CD4-positive, alpha-beta T cell treated with Interleukin-15 for 4 hours (primary cell): Measurements from ENCODE around the gene C3orf22.

ENCODE experiments used
- DNase-seq: peaks from one replicate; pipeline ENCODE4 v3.0.0-alpha.2; 2020; ENCODE audit warnings: low spot score

C3orf22 gene

DNA sequence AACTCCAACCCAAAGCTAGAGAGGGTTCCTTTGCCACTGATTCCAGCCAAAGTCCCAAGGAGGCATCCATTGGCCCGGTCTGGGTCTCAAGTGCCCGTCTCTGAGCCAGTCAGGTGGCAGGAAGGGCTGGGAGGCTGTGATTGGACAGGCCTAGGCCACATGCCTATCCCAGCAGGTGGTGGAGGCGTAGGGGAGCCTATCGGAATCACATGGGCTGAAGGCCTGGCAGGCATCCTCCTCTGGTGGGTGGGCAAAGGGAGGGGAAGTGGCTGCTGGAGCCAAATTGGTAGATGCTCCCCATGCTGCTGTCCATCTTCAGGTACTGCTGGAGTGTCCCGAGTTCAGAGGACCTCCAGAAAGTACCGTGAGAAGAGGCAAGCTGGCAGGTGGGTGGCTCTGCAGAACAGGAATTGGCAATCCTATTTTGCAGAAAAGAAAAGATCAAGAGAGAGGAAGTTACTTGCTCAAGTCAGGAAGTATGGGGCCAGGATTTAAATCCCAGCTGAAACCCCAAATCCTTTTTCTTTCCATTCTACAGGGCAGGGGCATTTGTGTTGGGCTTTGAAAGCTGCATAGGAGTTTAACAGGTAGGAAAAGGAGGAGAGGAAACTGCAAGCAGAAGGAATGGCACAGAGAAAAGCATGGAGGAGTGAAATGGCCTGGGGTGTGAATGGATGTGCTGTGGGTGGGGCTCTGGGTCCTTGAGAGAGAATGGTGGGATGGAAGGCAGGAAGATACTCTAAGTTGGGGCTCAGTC is 31.1 kb downstream of the C3orf22 start:
- no peak for DNase-seq

DNA sequence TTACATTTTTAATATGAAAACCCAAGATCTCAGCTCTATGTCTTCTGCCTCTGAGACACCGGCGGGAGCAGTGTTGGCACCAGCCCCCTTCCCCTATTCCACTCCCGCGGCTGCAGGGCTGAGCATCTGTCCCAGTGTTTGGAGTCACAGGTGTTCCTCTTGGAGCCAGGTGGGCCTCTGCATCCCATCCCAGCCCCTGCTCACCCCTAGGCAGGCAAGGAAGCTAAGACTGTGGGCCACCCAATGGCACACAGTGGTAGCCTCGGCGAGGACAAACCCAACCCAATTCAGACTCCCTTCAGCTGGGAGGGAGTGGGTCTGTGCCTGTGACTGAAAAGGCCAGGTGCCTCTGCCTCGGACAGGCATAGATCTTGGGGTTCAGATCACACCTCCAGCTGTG is 31.7 kb downstream of the C3orf22 start:
- no peak for DNase-seq

DNA sequence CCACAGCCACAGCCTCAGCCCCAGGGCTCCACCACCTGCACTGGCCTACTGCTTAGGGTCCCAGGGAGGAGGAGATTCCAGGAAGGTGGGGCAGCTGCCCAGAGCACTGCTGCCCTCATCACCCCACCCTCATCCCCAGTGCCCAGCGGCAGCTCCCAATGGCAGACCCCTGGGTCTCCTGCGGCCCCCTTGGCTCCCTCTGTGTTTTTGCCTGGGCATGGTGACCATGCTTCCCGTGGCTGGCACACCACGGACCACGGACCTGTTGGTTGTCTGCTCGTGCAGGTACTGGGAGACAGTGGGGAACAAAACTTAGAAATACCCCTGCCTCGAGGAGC is 32.1 kb downstream of the C3orf22 start:
- no peak for DNase-seq

DNA sequence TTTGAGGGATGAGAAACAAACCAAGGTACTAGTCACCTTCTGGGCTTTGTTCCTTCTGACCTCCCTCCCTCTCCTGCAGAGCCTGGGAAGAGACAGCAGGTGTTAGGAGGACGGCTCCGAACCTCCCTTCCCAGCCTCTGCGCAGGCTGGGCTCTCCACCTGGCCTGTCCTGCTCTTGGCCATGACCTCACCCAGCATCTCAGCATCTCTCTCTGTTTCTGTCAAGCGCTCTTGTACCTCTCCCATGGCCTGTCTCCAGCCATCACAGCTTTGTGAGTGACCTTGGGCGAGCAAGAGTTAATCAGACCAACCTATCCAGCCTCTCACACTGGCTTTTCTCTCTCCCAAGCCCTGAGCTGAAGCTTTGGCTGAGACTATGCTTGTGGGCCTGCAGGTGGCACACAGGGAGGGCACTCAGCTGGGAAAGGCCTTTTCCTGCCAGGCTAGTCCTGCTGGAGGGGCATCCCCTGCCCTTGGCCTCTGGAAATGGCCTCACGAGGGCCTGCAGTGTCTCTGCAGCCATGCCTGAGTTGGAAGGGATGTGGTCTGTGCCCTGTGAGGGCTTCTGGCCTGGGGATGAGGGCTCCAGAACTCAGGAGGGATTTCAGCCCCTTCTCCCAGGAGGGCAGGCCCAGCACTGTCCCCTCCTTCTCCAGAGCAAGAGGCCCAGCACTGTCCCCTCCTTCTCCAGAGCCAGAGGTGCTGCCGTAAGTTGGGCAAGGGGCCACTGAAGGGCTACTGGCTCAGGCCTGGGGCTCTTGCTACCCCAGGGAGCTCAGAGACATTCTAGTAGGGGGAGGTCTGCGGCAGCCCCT is 32.7 kb downstream of the C3orf22 start:
- no peak for DNase-seq

DNA sequence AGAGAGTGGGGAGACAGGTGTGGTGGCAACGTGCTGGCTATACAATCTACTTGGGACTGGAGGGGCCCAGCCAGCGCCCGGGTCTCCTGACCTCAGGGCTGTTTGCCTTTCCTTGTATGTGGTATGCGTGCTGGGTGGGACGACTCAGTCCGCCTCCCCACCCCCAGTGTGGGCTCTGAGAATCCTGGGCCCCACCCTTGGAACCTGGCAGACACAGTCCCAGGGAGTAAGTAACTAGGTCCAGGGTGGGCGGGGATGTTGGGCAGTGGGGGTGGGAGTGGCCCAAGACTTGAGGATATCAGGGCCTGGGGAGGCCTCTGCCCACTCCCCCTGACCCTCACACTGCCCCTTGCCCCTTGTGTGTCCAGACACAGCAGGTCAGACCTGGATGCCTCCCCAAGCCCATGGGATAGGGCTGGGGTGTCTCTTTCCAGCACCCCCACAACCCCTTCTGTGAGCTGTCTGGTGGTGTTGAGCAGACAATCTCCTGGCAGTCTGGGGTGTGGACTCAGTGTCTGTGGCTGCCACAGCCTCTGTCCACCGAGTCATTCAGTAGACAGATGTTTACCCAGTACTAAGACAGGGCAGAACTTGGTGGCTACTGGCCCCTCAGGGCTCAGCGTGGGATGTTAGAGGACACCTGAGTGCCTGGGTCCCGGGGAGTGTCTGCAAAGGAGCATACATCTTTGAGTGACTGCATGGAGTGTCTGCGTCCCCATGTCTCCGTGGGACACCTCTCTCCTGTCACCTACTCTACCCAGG is 33.5 kb downstream of the C3orf22 start:
- DNase-seq = no peak

DNA sequence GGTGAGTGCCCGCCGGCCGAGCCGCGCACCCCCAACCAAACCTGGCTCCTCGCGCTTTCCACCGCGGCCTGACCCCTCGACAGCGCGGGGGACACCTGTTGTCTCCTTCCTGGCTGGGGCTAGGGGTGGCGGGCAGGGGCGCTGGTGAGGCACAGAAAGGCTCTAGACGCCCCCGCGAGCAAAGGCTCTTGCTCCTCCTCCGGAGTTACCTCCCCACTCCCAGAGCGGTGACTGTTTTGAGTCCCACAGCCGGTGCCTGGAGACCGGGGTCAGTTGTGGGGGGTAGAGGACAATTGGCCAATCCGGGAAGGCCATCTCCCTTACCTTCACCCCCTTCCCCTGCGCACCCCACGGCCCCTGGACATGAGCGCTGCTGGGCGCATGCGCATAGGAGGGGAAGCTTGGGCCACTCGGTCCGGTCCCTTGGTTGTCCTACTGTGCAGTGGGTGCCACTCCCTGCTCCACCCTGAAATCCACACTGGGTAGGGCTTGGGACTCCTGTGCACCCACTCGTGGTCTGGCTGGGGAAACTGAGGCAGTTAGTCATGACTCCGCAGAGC is 34.2 kb downstream of the C3orf22 start:
- no peak for DNase-seq

DNA sequence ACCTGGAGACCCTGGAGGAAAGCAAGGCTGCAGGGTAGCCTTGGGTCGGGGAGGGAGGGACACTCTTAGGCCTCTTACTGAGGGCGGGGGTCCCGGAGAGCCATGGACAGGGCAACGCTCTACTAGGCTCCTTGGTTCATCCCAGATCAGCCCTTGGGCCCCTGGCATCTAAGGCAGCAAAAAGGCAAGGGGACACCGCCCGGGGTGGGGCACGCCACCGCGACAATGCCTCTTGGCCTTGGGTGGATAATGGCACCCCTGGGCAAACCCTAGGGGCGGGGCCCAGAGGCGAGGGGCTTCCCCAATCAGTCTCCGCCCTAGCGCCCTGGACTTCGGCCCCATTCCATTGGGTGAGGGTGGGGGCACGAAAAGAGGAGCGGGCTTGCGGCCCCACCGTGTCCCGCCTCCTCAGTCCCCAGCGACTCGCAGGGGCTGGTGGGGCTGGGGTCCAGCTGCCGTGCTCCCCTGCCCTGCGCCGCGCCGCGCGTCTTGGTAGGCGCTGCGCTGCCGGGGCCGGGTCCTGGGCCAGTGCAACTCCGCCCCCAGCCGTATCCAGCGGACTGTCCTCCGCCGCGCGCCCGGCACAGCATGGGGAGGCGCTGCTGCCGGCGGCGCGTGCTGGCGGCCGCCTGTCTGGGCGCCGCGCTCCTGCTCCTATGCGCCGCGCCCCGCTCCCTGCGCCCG is 34.8 kb downstream of the C3orf22 start, which contains the start of gene CHST13:
Gene CHST13, plus strand, starts transcription at position 411 of the 684 bp plus-strand sequence. Its CDS starts 178 bp downstream, at position 589.
- DNase-seq = no peak

DNA sequence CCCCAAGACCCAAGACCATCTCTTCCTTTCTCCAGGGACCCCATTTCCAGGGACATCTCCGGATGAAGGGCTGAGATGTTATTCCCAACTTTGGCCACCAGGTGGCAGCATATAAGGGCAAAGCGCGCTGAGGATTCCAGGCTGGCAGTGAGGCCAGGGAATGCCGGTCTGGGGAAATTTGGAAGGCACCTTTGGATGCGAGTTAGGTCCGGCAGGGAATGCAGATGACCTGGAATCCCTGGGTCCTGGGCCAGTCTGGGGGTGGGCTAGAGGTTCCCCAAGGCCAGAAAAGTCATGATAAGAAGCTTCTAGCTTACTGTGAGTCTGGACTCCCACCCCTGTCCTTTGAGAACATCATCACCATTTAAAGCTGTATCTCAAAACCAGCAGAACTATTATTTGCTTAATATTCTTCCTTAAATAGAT is 36.4 kb downstream of the C3orf22 start:
- DNase-seq = peak; percentile 48

DNA sequence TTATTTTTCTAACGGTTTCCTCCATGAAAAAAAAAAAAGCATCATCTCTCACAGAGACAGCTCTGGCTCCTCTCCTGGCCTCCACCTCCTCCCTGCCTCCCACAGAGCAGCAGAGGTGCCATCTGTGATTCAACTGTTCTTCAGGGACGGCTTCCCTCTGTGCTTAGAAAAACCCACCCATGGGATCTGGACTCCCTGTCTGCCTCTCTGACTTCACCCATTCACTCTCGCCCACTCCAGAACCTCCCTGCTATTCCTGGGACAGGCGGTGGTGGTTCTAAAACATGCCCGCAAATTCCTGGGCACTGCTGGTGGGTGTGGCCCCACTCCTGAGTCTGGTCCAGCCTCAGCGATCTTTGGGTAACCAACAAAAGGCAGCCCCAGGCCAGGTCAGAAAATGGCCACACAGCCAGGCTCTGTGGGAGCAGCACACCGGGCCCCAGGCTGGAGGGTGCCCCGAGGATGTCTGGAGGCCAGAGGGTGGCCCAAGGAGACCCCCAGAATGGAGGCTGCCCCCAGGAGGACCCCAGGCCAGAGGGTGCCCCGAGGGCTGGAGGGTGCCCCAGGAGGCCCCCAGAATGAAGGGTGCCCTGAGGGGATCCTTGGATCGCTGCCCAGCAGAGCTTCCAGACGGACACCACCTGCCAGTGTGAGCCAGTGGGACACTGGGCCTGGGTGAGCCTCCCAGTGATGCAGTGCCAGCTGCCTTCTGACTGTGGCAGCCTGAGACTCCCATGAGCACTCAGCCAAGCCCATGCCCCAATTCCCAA is 37.4 kb downstream of the C3orf22 start:
- no peak for DNase-seq

DNA sequence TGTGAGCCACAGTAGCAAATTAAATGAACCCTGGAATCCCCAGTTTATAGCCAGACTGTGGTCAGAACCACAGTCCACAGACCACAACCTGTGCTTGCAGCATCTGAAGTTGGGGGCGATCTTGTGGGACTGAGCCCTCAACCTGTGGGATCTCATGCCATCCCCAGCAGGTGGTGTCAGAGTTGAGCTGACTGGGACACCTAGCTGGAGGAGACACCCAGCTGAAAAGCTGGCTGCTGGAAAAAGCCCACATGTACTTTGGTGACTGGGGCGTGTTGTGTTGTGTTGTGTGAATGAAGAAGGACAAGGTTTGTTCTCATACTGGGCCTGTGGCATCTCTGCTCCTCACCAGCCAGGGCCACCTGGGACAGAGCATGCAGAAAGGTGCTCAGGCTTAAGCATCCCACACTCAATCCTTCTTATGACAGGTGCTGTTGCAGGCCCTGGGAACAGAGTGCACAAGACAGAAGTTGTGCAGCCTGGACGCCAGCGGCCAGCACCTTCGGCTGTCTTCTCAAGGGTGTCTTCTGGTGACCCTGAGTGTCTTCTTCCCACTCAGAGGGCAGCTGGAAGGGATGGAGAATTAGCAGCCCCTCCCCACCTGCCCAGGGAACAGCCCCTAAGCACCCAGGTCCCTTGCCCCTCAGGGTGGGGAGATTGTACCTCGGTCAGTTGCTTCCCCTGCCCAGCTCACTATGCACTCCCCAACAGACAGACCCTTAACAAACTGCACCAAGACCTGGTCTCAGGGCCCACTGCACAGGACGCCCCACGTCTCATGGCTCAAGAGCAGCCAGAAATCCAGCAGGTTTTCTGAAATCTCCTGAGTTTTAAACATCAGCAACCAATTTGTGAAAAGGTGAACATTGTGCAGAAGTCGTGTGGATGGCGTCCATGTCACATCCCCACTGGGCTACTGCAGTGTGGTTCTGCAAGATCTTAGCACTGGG is 39.0 kb downstream of the C3orf22 start:
- no peak for DNase-seq

DNA sequence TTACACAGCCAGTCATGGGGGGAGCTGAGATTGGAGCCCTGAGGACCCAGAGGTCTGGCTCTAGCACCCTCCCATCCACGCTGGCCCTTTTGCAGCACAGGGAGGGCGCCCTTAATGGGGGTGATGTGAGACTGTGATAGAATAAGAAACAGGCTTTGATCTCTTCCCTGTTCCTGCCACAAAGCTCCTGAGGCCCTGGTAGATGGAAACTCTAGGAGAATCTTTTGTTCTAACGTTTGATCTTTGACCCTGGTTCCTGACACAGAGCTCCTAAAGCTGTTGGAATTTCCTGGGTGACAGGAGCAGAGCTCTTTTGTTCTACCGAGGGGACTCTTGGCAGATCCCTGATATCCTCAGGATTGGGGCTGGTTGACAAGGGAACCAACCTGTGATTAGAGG is 40.0 kb downstream of the C3orf22 start:
- DNase-seq = no peak

DNA sequence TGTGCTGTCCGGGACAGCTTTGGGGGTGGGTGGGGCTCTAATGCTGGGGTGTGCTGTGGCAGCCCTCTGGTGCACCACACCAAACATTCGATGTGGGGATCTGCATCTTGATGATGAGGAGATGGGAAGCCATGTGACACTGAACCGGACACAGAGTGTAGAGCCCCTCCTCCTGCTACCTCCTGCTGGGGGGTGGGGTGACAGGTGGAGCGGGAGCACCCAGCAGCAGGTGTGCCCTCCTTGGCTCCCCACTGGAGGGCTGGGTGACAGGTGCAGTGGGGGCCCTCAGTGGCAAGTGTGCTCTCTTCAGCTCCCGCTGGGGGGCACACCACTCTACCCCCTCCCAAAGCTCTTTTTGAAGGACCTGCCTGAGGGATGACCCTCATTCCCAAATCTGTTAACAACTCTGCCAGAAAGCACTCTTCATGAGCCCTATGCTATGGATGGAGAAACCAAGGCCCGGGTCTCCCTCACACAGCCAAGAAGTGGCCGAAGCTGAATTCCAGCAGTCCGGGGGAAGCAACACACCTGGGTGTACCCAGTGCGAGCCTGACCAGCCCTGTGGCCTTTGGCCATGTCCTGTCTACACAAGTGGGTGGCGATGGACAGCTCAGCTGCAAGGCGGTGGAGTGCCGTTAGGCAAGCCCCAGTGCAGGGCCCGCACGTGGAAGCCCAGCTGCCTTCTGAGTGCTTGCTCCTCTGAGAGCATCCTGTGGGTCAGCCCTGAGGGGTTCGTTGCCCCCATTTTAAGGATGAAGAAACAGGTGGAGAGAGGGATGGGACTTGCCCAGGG is 40.5 kb downstream of the C3orf22 start:
- no peak for DNase-seq

DNA sequence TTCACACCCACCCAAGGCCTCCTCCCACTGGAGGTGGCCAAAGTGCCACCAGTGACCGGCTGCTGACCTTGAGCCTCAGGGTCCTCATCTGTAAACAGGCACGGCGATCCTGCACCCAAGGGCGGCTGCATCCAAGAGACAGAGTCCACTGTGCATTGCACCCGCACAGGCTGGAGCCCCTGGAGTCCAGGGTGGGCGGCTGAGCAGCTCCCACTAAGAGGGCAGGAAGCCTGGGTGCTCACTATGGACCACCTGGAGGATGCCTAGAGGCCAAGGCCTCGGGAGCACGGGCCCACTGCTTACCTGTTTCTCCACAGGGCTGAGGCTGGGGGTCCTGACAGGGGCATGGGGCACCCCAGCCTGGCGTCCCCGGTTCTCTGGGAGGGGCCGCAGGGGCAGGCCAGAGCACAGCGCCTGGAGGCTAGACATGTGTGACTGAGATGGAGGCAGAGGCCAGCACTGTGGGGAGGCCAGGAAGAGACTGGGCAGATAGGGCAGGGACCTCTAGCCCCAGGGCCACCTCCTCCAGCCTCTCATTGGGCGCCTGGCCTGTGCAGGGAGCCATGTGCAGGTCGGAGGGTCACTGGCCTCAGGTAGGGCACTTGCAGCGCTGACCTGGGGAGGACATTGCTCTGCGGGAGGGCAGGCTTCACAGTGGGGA is 41.3 kb downstream of the C3orf22 start, which contains the start of gene UROC1:
Gene UROC1, minus strand, starts transcription at position 483 of the 661 bp plus-strand sequence. Its CDS starts 54 bp downstream, at position 429.
- no peak for DNase-seq

DNA sequence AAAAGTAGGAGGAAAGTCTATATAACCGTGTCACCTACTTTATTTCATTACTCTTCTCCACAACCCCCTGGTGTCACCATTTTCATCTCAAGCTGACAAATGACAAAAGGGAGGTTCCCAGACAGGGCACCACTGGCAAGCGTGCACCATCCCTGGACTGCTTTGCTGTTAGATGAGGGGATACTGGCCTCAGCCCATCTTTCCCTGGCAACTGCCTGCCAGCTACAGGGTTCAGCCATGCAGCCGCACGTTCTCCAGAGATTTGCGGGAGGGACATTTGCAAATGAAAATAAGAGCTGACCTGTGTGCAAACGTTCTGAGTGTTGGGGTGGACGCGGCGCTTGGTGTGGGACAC is 41.8 kb downstream of the C3orf22 start:
- no peak for DNase-seq

DNA sequence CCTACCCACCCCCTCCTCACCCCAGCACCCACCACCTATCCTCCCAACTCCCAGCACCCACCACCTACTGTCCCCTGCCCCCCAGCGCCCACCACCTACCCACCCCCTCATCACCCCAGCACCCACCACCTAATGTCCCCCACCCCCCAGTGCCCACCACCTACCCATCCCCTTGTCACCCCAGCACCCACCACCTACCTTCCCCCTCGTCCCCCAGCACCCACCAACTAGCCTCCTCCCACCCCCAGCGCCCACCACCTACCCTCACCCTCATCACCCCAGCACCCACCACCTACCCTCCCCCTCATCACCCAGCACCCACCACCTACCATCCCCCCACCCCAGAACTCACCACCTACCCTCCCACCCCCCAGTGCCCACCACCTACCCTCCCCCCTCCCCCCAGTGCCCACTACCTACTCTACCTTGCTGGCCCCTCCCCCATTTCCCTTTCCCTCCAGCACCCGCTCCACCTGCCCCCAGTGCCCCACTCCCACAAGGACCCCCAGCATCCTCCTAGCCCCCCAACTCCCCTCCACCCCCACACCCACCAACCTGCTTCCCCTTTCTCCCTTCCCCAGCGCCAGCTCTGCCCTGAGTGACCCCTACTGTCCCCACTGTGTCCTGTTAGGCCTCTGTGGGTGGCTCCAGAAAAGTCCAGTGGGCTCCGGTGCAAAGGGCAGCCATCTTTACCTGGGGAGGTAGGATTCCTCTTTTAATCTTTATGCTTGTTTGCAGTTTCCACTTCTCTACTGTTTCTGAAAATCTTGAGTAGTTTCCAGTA is 42.4 kb downstream of the C3orf22 start:
- DNase-seq = no peak

DNA sequence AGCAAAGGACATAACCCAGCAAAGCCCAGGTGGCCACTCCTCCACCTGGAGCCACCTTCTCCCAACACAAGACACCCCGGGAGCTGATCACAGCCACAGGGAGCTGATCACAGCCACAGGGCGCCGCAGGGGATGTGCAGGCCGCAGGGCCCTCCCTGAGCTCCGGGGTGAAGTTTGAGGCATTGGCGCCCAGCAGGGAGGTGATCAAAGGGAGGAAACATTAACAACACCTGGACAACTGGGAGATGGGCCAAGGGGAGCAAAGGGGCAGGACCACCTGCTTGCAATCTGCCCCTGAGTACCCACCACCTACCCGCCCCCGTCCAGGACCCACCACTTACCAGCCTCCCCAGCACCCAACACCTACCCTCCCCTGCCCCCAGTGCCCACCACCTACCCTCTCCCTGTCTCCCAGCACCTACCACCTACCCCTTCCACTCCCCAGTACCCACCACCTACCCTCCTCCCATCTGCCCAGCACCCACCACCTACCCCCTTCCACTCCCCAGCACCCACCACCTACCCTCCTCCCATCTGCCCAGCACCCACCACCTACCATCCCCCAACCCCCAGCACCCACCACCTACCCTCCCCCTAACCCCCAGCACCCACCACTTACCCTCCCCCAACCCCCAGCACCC is 43.5 kb downstream of the C3orf22 start:
- no peak for DNase-seq

DNA sequence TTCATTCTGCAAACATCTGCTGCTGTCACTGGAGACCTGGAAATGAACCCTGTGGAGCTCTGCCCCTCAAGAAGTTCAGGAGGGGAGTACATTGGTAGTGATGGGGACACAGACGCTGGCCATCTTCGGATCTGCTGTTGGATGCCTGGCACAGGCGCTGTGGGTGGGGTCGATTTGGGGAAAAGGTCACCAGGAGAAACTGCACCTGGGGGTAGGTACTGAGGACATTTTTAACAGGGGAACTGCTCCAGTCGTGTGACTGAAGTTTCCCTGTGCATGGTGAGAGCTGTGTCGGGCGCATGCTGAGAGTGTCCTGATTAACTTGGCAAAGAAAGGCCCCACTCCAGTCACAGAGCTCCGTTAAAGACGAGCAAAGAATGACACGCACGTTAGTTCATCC is 44.6 kb downstream of the C3orf22 start:
- no peak for DNase-seq
